GM23338 (cell line): ENCODE measurements around the gene SKA1. TPM values are rescaled to one million over a fixed set of nuclear protein-coding genes. Genes with fewer than 3 reads are reported as not detected.

Experiments used
- ATAC-seq: fragments of 200-7000 bp; cut with Tn5 transposase; 3 replicates; pipeline ENCODE4 v1.9.1; 2020
- DNase-seq: peaks from one replicate; pipeline ENCODE4 v3.0.0-alpha.2; 2015; ENCODE audit warnings: low spot score
- H2AFZ ChIP-seq: fragments of 200-600 bp; sonication (generic); 2 replicates; pipeline ENCODE4 v1.8.0; 2016; ENCODE audit warnings: antibody characterized with exemption, mild to moderate bottlenecking, moderate library complexity
- H3F3A ChIP-seq: fragments of 200-600 bp; sonication (generic); replicated peaks from 2 replicates; pipeline ENCODE4 v1.8.0; 2017; ENCODE audit warnings: antibody characterized with exemption, mixed run types, low read depth
- H3K27ac ChIP-seq: fragments of 200-600 bp; sonication (generic); 2 replicates; pipeline ENCODE4 v1.6.1; 2016; ENCODE audit warnings: low read depth
- H3K27me3 ChIP-seq: fragments of 200-600 bp; sonication (generic); 2 replicates; pipeline ENCODE4 v1.8.0; 2016; ENCODE audit warnings: mild to moderate bottlenecking, mixed run types, moderate library complexity; ENCODE audit not compliant: insufficient read depth
- H3K36me3 ChIP-seq: fragments of 200-600 bp; sonication (generic); 2 replicates; pipeline ENCODE4 v1.8.0; 2016; ENCODE audit warnings: mild to moderate bottlenecking; ENCODE audit not compliant: insufficient read depth
- H3K4me1 ChIP-seq: fragments of 200-600 bp; sonication (generic); 2 replicates; pipeline ENCODE4 v1.8.0; 2016; ENCODE audit warnings: mild to moderate bottlenecking, moderate library complexity; ENCODE audit not compliant: insufficient read depth
- H3K4me2 ChIP-seq: fragments of 200-600 bp; sonication (generic); 2 replicates; pipeline ENCODE4 v1.7.1; 2017; ENCODE audit warnings: mixed run types
- H3K4me3 ChIP-seq: fragments of 200-600 bp; sonication (generic); 2 replicates; pipeline ENCODE4 v1.6.1; 2016; ENCODE audit warnings: mixed run types
- H3K79me2 ChIP-seq: fragments of 200-600 bp; sonication (generic); replicated peaks from 2 replicates; pipeline ENCODE4 v1.8.0; 2017; ENCODE audit warnings: mild to moderate bottlenecking; ENCODE audit not compliant: insufficient read depth
- H3K9me2 ChIP-seq: fragments of 200-600 bp; sonication (generic); 2 replicates; pipeline ENCODE4 v1.8.0; 2017; ENCODE audit not compliant: insufficient read depth
- H4K20me1 ChIP-seq: fragments of 200-600 bp; sonication (generic); replicated peaks from 2 replicates; pipeline ENCODE4 v1.8.0; 2017; ENCODE audit warnings: mild to moderate bottlenecking; ENCODE audit not compliant: insufficient read depth
- H3K27ac Mint-ChIP-seq: 2 replicates; pipeline ENCODE4 v1.8.0; 2020; ENCODE audit warnings: inconsistent platforms, mild to moderate bottlenecking, moderate library complexity, mixed read lengths
- H3K27me3 Mint-ChIP-seq: 3 replicates; pipeline ENCODE4 v1.8.0; 2022; ENCODE audit warnings: low read depth, mild to moderate bottlenecking, moderate library complexity, mixed read lengths, inconsistent platforms; ENCODE audit not compliant: insufficient read depth, poor library complexity
- H3K36me3 Mint-ChIP-seq: 3 replicates; pipeline ENCODE4 v1.8.0; 2021; ENCODE audit warnings: low read depth, mild to moderate bottlenecking, inconsistent platforms, moderate library complexity, mixed read lengths
- H3K4me1 Mint-ChIP-seq: 3 replicates; pipeline ENCODE4 v1.8.0; 2020; ENCODE audit warnings: mild to moderate bottlenecking, inconsistent platforms, mixed read lengths
- H3K4me3 Mint-ChIP-seq: 3 replicates; pipeline ENCODE4 v1.8.0; 2021; ENCODE audit warnings: moderate library complexity, mild to moderate bottlenecking, inconsistent platforms, mixed read lengths
- H3K9me3 Mint-ChIP-seq: 3 replicates; pipeline ENCODE4 v1.8.0; 2020; ENCODE audit warnings: moderate library complexity, mild to moderate bottlenecking, inconsistent platforms, mixed read lengths
- CREB1 ChIP-seq: fragments of 250-450 bp; sonication (Bioruptor Pico); IDR thresholded peaks from 2 replicates; pipeline ENCODE4 v1.5.0; 2020; ENCODE audit warnings: low read depth, mild to moderate bottlenecking, moderate library complexity
- ETS1 ChIP-seq: IDR thresholded peaks from 2 replicates; pipeline ENCODE4 v1.6.1; 2016; ENCODE audit warnings: antibody characterized with exemption
- EZH2phosphoT487 ChIP-seq: fragments of 200-600 bp; sonication (generic); IDR thresholded peaks from one replicate; pipeline ENCODE4 v1.8.1; 2018; ENCODE audit warnings: antibody characterized with exemption; ENCODE audit not compliant: unreplicated experiment
- POLR2AphosphoS5 ChIP-seq: IDR thresholded peaks from 2 replicates; pipeline ENCODE4 v1.6.1; 2016; ENCODE audit warnings: antibody characterized with exemption, low read depth
- REST ChIP-seq: IDR thresholded peaks from one replicate; pipeline ENCODE4 v1.6.1; 2018; ENCODE audit warnings: antibody characterized with exemption; ENCODE audit not compliant: unreplicated experiment
- ZNF331 ChIP-seq: fragments of 250-450 bp; sonication (Bioruptor Pico); IDR thresholded peaks from 2 replicates; pipeline ENCODE4 v1.5.0; 2020; ENCODE audit warnings: low read depth, mild to moderate bottlenecking, moderate library complexity
- ZNF462 ChIP-seq: fragments of 250-450 bp; sonication (Bioruptor Pico); IDR thresholded peaks from 2 replicates; pipeline ENCODE4 v1.5.0; 2020; ENCODE audit warnings: mild to moderate bottlenecking, moderate library complexity
- polyA plus RNA-seq: library from polyadenylated mRNA; unstranded; fragments of >200 nt; fragmentation: Nextera tagmentation; extraction: Ambion mirVana; gene quantifications from 2 replicates; pipeline ENCODE4 v1.2.1, GENCODE V29; 2016
- total RNA-seq: library from RNA; depleted of rRNA; stranded (reverse); fragments of >200 nt; shearing (Covaris generic); gene quantifications from 2 replicates; pipeline ENCODE4 v1.2.3, GENCODE V29; 2014
- TF ChIP-seq, protein P1 (sequence below), 2 experiments: fragments of 200-600 bp in 1 of 2; sonication (generic) in 1 of 2; conservative IDR thresholded peaks; 2 replicates each; pipeline versions ENCODE4 v1.5.1 to v1.6.1; 2016 to 2017; ENCODE audit warnings: antibody characterized with exemption in 2 of 2, low read depth in 2 of 2, mild to moderate bottlenecking in 2 of 2, moderate library complexity in 1 of 2

SKA1 gene
- total and polyA plus RNA-seq, 2 experiments from 2014 or later = 14.2 to 25.1 TPM

- Histone ChIP-seq H3K4me1 (peaks cover 1% of the 10 kb centered on the region), H3F3A (no peaks in the 10 kb centered on the region), H3K27ac (no peak overlapping the region), H3K9me2 (peaks cover 2% of the 10 kb centered on the region; the same call in 1 of the 2 replicates), H4K20me1 (no peaks in the 10 kb centered on the region), H2AFZ (no peak overlapping the region), H3K79me2 (no peaks in the 10 kb centered on the region), H3K4me2 (no peak overlapping the region), H3K36me3 (0 out of 2 replicates have a peak, but pooled peaks cover 3% of the 10 kb centered on the region), H3K27me3 (no peaks in the 10 kb centered on the region), H3K4me3 (no peak overlapping the region)
- Mint-ChIP-seq H3K27me3 (no peaks in the 10 kb centered on the region), H3K4me3 (no peak overlapping the region), H3K36me3 (peaks cover 18% of the 10 kb centered on the region), H3K4me1 (peaks cover 12% of the 10 kb centered on the region), H3K9me3 (peaks cover 35% of the 10 kb centered on the region), H3K27ac (no peak overlapping the region)
- no peak for ATAC-seq
- no peak for TF ChIP-seq POLR2AphosphoS5
- TF ChIP-seq ETS1 = no peak
- TF ChIP-seq ZNF331 (CRISPR knock-in tag) = no peak
- TF ChIP-seq REST = no peak
- TF ChIP-seq, protein P1, sequence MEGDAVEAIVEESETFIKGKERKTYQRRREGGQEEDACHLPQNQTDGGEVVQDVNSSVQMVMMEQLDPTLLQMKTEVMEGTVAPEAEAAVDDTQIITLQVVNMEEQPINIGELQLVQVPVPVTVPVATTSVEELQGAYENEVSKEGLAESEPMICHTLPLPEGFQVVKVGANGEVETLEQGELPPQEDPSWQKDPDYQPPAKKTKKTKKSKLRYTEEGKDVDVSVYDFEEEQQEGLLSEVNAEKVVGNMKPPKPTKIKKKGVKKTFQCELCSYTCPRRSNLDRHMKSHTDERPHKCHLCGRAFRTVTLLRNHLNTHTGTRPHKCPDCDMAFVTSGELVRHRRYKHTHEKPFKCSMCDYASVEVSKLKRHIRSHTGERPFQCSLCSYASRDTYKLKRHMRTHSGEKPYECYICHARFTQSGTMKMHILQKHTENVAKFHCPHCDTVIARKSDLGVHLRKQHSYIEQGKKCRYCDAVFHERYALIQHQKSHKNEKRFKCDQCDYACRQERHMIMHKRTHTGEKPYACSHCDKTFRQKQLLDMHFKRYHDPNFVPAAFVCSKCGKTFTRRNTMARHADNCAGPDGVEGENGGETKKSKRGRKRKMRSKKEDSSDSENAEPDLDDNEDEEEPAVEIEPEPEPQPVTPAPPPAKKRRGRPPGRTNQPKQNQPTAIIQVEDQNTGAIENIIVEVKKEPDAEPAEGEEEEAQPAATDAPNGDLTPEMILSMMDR (conservative IDR thresholded peaks at IDR 0.05; ENCODE audit: low read depth in 2 of 2) = no peak
- DNase-seq = no peak
These were observed 66.2 kb downstream of the SKA1 start for GRCh38 chr18:50441016-50441415.

DNA sequence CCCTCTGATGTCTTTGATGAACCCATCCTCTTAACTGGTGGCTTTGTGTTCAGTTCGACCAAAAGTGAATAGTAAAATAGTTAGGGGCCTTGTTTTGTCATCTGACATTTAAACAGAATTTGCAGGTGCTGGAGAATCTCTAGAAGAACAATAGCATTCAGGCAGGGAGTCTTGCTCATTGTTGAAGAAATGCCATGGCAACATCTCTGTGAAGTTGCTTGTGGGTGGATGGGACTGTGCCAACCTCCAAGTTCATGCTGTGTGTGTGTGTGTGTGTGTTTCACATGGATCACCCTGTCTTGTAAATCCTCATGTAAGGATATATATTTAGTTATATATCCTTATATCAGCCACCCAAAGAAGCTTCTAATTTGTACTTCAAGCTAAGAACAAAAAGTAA lies 66.7 kb downstream of the SKA1 start:
- H3K27ac ChIP-seq = no peak overlapping the region
- no peak overlapping the region for H3K27ac Mint-ChIP-seq

More for the DNA sequence above, 66.7 kb downstream of the SKA1 start:
- Histone ChIP-seq H3K9me2 (peaks cover 6% of the 10 kb centered on the region; the same call in 1 of the 2 replicates), H3K4me1 (peaks cover 6% of the 10 kb centered on the region), H4K20me1 (no peaks in the 10 kb centered on the region), H3K27me3 (no peaks in the 10 kb centered on the region), H3K4me3 (no peak overlapping the region), H3K79me2 (no peaks in the 10 kb centered on the region), H3K4me2 (no peak overlapping the region), H2AFZ (no peak overlapping the region), H3F3A (no peaks in the 10 kb centered on the region), H3K36me3 (0 out of 2 replicates have a peak, but pooled peaks cover 3% of the 10 kb centered on the region)
- ATAC-seq (peak; percentile 30; the same call in 2 of the 3 replicates), DNase-seq (peak; percentile 16)
- peaks cover 22% of the 10 kb centered on the region for H3K36me3 Mint-ChIP-seq
- peaks cover 16% of the 10 kb centered on the region for H3K4me1 Mint-ChIP-seq
- H3K27me3 Mint-ChIP-seq = no peaks in the 10 kb centered on the region
- H3K9me3 Mint-ChIP-seq = peaks cover 38% of the 10 kb centered on the region
- no peak overlapping the region for H3K4me3 Mint-ChIP-seq
- no peak for TF ChIP-seq EZH2phosphoT487
- TF ChIP-seq CREB1 (CRISPR knock-in tag) = no peak
- no peak for TF ChIP-seq ZNF462 (CRISPR knock-in tag)
